ENCODE data around the gene CCNDBP1. TPM values are rescaled to one million over a fixed set of nuclear protein-coding genes. Genes with fewer than 3 reads are reported as not detected.

The CCNDBP1 gene, protein sequence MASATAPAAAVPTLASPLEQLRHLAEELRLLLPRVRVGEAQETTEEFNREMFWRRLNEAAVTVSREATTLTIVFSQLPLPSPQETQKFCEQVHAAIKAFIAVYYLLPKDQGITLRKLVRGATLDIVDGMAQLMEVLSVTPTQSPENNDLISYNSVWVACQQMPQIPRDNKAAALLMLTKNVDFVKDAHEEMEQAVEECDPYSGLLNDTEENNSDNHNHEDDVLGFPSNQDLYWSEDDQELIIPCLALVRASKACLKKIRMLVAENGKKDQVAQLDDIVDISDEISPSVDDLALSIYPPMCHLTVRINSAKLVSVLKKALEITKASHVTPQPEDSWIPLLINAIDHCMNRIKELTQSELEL
- 34.1 and 34.8 TPM in 2 replicates for total RNA-seq (2021)
- long read RNA-seq, transcript CCNDBP1-208 (12 exons, 1,634 nt) = minor isoform, 12 of 267 reads
- long read RNA-seq, transcript CCNDBP1-201 (11 exons, 3,660 nt) = major isoform, 222 of 267 reads
- long read RNA-seq, partial matches to known transcripts = 16 of 267 reads
- long read RNA-seq, other reads (novel, unspliced or antisense) = 11 of 267 reads

DNA sequence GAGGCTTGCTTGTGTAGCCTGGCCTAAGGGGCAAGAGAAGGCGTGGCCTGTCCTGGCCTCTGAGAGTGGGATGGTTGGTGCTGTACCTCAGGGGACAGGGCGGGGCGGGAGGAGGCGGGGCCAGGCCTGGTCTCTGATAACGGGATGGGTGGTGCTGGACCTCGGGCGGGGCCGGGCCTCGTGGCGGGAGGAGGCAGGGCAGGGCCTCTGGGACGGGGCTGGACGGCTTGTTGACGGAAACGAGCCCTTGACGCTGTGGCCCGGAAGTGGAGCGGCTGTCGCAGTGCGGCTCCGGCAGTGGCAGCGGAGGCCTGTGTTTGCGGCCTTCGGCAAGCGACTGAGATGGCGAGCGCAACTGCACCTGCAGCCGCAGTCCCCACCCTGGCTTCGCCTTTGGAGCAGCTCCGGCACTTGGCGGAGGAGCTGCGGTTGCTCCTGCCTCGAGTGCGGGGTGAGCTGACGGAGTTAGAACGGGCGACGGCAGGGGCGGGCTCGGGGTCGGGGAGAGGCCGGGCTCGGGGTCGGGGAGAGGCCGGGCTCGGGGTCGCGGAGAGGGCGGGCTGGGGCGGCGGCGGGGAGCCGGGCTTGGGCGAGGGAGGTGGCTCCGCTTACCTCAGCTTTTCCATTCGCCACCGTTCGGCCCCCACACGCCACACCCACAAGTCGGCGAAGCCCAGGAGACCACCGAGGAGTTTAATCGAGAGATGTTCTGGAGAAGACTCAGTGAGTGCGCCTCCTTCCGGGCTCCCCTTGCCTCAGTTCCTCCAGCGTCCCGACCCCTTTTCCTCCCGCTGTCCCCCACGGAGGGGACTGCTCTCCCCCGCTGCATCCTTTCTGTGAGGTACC lies at the start of gene CCNDBP1:
CCNDBP1 (plus strand) TSS at position 247 of the 846 bp plus-strand sequence; CDS start at position 343, 96 bp downstream.
- no peak within 1 kb of the TSS for H3K4ac ChIP-seq (ENCODE audit: low read depth, low read length)
- no peaks in the 10 kb centered on the region for H4K20me1 ChIP-seq (ENCODE audit: control insufficient read depth, insufficient read depth, insufficient read length)
- no peak within 1 kb of the TSS for H2BK120ac ChIP-seq (ENCODE audit: low read depth, low read length, poor library complexity, severe bottlenecking)
- peak within 1 kb of the TSS; percentile 69 for H3K9ac ChIP-seq (ENCODE audit: extremely low read depth, insufficient read length, low read length)
- Mint-ChIP-seq H3K4me1 (peaks cover 7 to 13% of the 10 kb centered on the region in 2 experiments), H3K27me3 (ENCODE audit: low read depth) (no peaks in the 10 kb centered on the region), H3K27ac (peak within 1 kb of the TSS; percentile 83 to 91 (median 85); a peak in 6 of 7 replicates), H3K9me3 (no peaks in the 10 kb centered on the region), H3K36me3 (ENCODE audit: insufficient read depth in 1 of 3, low read depth in 3 of 3) (peaks cover 0 to 11% (median 6%) of the 10 kb centered on the region in 3 experiments; a peak in 4 of 7 replicates), H3K4me3 (peak within 1 kb of the TSS; percentile 92 to 96)
- H4K8ac ChIP-seq (replicated peaks; ENCODE audit: insufficient read length, low read depth, low read length) = no peak within 1 kb of the TSS
- H3K14ac ChIP-seq (ENCODE audit: insufficient read depth, low read length) = no peak within 1 kb of the TSS
- H2AK5ac ChIP-seq (ENCODE audit: insufficient read length, low read length) = no peak within 1 kb of the TSS
- H3K23ac ChIP-seq (ENCODE audit: insufficient read length, low read depth, low read length) = no peak within 1 kb of the TSS
- no peaks in the 10 kb centered on the region; the same call in 1 of the 2 replicates for H3K4me1 ChIP-seq (ENCODE audit: insufficient read depth, low read length)
- H2BK12ac ChIP-seq (ENCODE audit: insufficient read length, low read depth, low read length) = no peak within 1 kb of the TSS
- H4K5ac ChIP-seq (ENCODE audit: insufficient read length, low read depth, low read length) = no peak within 1 kb of the TSS
- no peak within 1 kb of the TSS for H2BK5ac ChIP-seq (ENCODE audit: insufficient read length, low read length)
- no peak within 1 kb of the TSS for H3T11ph ChIP-seq (ENCODE audit: low read length)
- H3K9me3 ChIP-seq (ENCODE audit: control insufficient read depth, low read depth, low read length) = no peaks in the 10 kb centered on the region
- peaks cover 5% of the 10 kb centered on the region for H3K23me2 ChIP-seq (ENCODE audit: insufficient read length, low read depth, low read length, poor library complexity, severe bottlenecking)
- no peak within 1 kb of the TSS for H3K18ac ChIP-seq (ENCODE audit: insufficient read length, low read depth, low read length)
- WGBS (ENCODE audit: extremely low coverage, insufficient read length, low lambda C conversion rate) = no CpG with 5 or more reads among the region's 69 CpGs
- no peak within 1 kb of the TSS for H3K56ac ChIP-seq (ENCODE audit: insufficient read length, low read depth, low read length)
- DNase-seq = peak; percentile 99
- H3K27ac ChIP-seq (ENCODE audit: insufficient read length, low read depth, low read length) = no peak within 1 kb of the TSS
- H2AFZ ChIP-seq (ENCODE audit: low read length) = peak within 1 kb of the TSS; percentile 14
- H4K91ac ChIP-seq (ENCODE audit: insufficient read length, low read depth, low read length) = no peak within 1 kb of the TSS
- no peaks in the 10 kb centered on the region for H3K27me3 ChIP-seq (ENCODE audit: insufficient read depth, low read length)
- peak within 1 kb of the TSS; percentile 99 for H3K4me2 ChIP-seq (ENCODE audit: insufficient read depth, insufficient read length, low read length)
- H2BK20ac ChIP-seq (ENCODE audit: low read depth, low read length, poor library complexity, severe bottlenecking) = no peak within 1 kb of the TSS
- H3K79me2 ChIP-seq (ENCODE audit: insufficient read depth, low read length) = no peaks in the 10 kb centered on the region
- no peak within 1 kb of the TSS for H2BK15ac ChIP-seq (ENCODE audit: low read depth, low read length)
- TF ChIP-seq, protein P1, sequence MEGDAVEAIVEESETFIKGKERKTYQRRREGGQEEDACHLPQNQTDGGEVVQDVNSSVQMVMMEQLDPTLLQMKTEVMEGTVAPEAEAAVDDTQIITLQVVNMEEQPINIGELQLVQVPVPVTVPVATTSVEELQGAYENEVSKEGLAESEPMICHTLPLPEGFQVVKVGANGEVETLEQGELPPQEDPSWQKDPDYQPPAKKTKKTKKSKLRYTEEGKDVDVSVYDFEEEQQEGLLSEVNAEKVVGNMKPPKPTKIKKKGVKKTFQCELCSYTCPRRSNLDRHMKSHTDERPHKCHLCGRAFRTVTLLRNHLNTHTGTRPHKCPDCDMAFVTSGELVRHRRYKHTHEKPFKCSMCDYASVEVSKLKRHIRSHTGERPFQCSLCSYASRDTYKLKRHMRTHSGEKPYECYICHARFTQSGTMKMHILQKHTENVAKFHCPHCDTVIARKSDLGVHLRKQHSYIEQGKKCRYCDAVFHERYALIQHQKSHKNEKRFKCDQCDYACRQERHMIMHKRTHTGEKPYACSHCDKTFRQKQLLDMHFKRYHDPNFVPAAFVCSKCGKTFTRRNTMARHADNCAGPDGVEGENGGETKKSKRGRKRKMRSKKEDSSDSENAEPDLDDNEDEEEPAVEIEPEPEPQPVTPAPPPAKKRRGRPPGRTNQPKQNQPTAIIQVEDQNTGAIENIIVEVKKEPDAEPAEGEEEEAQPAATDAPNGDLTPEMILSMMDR (conservative IDR thresholded peaks at IDR 0.05) = peak; percentile 73
- no peaks in the 10 kb centered on the region for H3K79me1 ChIP-seq (ENCODE audit: insufficient read depth, low read depth, low read length, poor library complexity, severe bottlenecking)
